CD4-positive, alpha-beta T cell treated with Interleukin-4 for 1 hour (primary cell): ENCODE measurements around the gene DPP10.
"Not testable (repeated sequence)": the region's sequence is repeated elsewhere in the genome, so short reads cannot be mapped to it uniquely, and the experiment has no call there.

Source experiments
- DNase-seq, 2 donors: peaks; one replicate each; pipeline ENCODE4 v3.0.0-alpha.2; 2020 to 2022

The DPP10 gene

DNA sequence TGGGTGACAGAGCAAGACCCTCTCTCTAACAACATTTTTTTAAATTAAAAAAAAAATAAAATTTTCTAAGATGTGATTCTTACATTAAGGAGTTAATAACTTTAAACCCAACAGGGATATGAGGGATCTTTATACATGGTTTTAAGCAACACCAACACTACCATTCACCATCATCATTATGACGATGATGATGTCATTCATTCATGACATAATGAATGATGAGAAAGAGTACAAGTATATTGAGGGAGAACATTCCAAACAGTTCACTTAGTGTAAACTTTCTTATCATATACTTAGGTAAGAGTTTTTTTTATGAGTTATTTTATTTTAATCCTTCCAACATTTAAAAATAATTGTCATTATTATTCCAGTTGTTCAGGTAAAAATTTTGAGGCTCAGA lies 863.3 kb downstream of the DPP10 start:
- no peak for DNase-seq

DNA sequence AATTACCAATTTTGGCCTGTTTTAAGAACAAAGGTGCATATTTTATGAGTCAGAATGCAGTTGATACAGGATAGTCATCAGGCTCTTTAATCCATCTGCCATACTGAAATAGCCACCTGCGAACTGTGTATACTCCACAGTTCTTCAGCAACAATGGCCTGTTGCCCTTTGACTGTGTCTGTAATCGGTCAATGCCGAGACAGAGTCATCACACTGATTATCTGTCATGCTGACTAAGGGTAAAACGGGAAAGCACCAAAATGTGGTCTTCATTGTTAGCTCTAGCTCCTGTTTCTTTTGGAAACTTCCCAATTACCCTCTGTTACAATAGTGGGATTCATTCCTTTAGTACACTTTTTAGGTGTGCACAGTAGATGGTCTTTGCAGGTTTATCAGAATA lies 871.7 kb downstream of the DPP10 start:
- DNase-seq = no peak

DNA sequence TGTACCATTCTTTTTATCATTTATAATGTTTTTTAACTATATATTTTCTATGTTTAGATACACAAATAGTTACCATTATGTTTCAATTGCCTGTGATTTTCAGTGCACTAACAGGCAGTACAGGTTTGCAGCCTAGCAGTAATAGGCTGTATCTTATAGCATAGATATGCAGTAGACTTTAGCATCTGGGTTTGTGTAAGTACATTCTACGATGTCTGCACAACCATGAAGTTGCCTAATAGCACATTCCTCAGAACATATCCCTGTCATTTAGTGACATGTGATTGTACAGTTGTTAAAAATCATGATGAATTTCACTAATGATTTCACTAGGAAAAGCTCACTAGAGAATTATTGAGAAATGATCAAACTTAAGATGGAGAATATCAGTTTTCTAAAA lies 884.6 kb downstream of the DPP10 start:
- no peak for DNase-seq

DNA sequence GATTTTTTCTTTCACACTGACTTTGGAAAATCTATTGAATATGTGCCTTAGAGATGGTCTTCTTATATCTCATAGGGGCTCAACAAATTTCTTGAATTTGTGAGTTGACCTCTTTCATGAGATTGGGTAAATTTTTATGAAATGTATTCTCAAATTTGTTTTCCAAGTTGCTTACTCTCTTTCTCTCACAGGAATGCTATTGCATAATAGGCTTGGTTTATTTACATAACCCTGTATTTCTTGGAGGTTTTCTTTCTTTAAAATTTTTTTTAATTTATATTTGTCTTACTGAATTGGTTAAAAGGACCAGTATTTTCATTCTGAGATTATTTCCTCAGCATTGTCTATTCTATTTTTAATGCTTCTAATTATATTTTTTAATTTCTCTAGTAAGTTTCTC lies 917.1 kb downstream of the DPP10 start:
- no peak for DNase-seq

DNA sequence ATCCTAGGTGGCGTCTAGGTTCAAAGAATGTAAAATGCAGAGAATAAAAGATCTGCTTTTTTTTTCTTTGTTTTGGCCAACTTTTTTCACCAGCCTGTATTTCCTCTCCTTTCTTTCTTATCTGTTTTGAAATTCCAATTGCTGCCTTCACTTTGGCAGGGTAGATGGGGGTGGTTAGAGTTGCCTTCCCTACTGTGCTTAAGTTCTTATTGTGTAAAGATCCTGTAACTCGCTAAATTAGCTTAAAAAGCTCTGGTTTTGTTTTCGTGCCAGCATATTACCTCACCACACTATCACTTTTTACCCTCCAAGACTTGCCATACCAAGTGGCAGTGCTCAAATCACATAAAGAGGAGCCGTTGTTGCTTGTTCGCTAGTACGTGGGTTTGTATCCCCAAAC lies 921.7 kb downstream of the DPP10 start:
- no peak for DNase-seq

DNA sequence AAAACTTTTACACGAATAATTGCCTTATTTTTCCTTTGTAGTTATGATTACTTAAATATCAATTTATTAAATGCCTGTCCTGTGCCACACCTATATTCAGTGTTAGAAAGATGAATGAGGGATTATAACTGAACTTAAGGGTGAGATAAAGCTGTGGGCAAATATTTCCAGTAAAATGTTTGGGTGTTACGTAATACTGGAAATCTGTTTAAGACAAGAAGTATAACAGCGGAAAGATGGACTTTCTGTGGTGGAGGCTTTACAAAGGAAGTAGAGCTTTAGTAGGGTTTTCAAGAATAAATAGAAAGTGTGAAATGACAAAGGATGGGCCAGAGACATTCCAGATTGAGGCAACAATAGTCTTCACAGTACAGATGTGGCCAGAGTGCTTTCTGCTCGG lies 927.0 kb downstream of the DPP10 start:
- DNase-seq = no peak

DNA sequence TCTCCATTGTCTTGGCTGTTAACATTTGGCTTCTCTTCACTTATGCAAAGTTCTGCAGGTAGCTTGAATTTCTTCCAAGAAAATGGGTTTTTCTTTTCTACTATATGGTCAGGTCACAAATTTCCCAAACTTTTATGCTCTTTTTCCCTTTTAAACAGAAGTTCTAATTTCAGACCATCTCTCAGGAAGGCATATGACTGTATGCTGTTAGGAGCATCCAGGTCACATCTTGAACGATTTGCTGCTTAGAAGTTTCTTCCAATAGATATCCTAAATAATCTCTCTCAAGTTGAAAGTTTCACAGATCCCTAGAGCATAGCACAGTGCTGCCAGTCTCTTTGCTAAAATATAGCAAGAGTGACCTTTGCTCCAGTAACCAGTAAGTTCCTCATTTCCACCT lies 932.5 kb downstream of the DPP10 start:
- DNase-seq = no peak

DNA sequence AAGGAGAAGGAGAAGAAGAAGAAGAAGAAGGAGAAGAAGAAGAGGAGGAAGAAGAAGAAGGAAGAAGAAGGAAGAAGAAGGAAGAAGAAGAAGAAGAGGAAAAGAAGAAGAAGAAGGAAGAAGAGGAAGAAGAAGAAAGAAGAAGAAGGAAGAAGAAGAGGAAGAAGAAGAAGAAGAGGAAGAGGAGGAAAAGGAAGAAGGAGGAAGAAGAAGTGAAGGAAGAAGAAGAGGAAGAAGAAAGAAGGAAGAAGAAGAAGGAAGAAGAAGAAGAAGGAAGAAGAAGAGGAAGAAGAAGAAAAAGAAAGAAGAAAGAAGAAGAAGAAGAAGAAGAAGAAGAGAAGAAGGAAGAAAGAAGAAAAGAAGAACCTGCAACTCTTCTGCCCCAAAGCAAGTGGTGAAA lies 942.0 kb downstream of the DPP10 start:
- DNase-seq = no peak

DNA sequence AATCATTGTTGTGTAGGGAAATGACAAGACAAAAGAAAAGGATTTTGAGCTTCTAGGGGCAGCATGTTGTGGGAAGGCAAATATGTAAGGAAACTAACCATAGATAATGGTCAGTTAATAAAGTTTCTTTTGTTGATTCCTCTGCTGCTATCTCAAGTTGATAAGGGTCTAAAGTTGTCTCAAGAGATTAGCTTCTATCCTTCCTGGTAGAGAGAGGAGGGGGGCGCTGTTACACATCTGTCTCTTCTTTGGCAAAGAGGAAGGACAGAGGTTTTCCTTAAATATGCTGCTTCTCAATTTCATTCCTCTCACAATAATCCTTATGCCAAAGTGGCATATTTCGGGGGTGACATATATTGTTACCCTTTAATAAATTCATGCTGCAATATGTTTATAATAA lies 944.0 kb downstream of the DPP10 start:
- DNase-seq = no peak

DNA sequence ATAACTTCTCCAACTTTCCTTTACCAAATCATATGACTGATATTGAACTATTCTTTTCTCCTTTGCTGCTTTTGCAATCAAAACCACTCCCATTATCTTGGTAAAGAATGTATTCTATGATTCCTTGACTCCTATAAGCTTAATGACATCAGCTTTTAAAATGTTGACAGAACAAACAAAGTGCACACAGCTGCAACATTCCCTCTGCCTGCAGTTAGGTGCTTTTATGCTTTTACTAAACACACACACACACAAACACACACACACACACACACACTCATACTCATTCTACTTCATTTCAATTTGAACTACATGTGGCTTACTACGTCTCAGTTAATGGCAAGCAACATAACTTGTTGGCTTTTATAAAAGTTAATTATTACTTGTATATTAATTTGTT lies 946.6 kb downstream of the DPP10 start:
- no peak for DNase-seq

DNA sequence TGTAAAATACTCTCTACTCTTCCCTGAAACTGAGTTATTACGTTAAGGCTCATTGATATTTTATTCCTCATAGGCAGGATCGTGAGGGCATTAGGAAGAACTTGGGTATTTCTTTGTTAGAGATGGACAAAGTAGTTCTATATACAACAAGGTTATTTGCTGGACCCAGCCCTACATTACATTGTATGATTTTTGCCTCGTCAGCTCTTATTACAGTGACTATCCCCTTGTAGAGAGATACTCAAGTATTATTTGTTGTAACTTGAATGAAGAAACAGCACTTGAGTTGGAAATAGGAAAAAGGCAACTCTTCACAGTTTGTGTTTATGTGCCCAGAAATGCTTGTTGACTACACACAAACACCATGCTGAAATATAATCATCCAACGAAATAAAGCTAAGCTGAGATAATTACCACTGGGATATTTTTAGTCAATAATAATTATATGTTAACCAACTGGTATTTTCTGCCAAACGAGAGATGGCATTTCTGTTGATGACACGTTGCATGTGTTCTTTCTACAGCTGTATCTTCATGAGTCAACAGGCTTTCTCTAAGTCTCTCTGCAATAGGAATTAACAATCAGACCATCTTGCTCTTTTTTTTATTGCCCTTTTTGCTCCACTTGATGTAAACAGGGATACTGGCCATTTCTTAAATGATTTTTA lies 947.6 kb downstream of the DPP10 start:
- DNase-seq = no peak

DNA sequence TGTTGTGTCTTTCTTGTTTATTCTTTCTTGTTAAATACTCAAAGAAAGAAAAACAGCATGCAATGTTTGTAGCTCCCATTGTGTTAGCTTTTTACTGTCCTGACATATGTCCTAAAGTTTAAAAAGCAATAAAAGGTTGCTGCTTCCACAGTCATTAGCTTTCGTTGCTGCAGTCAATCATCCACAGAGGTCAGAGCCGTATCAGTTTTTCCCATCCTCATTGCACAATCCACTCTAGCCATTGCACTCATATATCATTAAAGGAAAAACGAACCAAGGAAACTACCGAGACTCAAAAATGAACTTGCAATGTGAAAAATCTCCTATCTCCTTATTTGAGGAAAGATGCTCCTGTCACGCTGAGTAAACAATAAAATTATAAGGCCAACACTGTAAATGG lies 954.1 kb downstream of the DPP10 start:
- no peak for DNase-seq

DNA sequence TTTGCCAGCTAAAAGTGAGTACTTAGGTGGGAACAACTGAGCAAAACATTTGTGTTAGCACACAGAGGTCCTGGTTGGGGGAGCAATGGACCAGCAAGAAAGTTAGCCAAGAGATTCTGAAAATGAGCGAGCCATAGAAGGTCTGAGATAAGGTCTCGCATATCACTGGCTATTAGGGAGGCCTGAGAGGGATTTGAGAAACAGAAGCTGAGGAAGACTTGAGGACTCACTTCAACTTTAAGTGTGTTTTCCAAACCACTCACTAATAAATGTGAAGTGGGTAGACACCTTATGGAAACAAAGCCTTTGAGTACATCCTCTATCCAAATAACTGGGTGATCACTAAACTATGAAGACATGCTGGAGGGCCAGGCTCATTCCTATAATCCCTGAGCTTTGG lies 958.5 kb downstream of the DPP10 start:
- no peak for DNase-seq

DNA sequence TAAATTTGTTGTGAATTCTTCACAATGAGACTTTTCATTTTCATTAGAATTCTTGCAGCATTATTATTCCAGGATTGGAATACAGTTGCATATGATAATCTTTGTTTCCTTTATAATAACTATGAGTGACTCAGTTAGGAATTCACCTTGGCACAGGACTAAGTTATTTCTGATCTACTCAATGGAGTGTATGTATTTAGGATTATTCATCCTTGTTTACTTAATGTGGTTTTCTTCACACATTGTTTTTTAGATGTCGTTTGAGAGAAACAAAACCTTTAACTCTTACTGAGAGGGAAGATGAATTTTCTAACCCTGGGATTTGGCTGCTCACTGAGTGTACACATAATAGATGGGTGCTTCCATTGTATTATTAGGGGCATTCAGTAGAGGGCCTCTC lies 970.1 kb downstream of the DPP10 start:
- DNase-seq = no peak

DNA sequence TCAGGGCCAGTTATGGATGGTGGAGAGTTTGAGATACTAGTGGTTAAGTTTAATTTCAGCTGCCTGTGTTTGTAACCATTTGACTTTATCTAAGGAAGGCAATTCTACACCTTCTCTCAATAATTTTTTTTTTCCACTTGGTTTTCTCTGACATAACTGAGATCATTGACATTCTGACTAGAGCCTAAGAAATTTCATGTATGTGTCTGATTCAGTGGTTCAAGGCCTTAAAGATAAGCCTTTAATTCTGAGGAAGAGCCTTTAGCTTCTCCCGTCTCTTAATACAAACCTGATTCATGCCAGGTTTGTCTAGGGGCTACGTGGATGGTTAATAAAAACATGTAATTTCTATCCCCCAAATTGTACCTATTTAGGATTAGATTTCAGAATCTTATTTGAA lies 971.4 kb downstream of the DPP10 start:
- DNase-seq = no peak

DNA sequence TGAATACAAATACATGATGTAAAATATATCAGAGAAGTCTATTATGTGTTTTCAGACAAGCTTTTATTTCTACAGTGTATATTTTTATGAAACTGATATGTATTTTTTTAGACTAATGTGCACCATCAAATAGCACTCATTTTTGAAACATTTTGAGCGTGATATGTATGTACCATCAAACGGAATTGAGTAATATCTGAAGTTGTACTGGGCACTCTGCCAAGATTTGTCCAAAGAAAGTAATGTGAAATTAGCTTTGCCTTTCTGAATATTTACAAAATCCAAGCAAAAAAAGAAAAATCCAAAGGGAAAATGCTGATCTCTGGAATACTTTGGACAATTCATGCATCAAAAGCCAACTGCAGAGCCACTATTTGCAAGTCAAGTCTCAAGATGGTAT lies 972.0 kb downstream of the DPP10 start:
- DNase-seq = no peak

DNA sequence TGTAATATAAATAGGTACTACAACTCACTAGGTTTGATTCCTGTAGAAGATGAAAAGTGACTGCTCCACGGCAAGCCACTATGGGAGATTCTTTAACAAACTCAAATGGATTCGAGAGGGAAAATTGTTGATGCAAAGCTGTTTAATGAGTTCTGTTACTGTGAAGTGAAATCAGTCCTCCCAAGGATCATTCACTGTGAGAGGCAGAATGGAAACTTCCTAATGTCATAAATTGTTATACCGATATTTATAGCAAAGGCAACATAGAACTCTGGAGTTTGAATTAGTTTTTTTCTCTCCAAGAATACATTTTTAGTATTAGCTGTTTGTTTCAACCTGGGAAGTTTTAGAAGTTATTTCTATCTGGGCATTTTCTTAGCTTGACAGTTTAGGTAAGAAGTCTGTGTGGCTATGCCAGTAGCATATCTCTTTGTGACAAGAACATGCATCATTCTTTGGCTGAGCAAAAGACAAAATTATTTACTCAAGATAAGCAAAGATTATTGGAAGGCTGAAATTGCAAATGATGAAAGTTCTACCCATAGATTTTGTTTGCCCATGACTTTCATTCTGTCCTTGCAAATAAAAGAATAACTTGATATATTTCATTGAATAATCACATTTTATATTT lies 979.7 kb downstream of the DPP10 start:
- no peak for DNase-seq

DNA sequence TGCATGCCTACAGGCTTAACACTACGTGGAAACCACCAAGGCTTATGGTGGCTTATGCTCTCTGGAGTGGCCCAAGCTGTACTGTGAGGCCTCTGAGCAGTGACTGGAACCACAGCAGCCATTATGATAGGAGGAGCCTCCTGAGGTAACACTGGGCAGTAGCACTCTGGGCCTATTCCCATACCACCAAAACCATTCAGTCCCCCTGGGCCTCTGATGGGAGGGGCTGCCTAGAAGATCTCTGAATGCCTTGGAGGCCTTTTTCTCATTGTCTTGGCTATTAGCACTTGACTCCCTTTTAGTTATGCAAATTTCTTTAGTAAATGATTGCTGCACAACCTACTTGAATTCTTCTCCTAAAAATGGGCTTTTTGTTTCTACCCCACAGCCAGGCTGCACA lies 985.0 kb downstream of the DPP10 start:
- DNase-seq = no peak

DNA sequence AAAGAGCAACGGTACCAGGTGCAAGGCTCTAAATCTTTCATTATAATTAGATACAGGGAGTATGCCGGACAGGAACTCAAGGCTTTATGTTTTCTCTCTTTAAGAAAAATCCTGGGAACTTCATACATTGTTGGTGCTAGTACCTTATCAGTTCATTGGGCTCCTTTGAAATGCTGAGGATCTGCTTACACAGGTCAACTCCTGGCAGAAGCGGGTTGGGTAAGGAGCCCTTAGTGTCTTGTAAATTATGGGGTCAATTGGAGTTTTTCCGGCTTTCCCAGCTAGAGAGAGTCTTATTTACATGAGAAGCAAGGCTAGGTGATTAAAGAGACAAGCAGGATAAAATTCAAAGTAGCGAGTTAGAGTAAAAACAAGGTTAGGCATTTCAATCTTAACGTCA lies 998.3 kb downstream of the DPP10 start:
- not testable (repeated sequence) for DNase-seq

DNA sequence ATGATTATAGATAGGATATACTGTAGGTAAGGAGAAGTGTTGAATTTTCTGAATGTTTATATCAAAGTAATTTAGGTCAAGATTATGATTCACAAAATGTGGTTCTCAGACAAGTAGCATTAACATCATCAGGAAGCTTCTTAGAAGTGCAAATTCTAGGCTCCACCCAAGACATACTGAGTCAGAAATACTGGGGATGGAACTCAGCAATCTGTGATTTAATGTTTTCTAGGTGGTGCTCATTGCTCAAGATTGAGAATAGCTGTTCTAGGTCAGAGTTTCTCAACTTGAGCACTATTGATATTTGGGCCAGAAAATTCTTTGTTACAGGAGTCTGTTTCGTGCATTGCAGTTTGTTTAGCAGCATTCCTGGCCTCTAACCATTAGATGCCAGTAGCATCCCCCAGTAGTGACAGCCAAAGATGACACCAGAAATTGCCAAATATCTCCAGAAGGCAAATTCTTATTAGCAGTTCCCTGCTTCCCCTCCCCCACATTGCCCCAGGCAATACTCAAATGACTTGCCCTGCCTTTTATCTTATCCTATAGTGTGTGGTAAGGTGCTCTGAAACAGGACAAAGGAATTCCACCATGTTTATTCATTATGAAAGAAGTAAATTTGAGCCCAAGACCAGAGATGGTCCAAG lies 1001.2 kb downstream of the DPP10 start:
- DNase-seq = no peak

DNA sequence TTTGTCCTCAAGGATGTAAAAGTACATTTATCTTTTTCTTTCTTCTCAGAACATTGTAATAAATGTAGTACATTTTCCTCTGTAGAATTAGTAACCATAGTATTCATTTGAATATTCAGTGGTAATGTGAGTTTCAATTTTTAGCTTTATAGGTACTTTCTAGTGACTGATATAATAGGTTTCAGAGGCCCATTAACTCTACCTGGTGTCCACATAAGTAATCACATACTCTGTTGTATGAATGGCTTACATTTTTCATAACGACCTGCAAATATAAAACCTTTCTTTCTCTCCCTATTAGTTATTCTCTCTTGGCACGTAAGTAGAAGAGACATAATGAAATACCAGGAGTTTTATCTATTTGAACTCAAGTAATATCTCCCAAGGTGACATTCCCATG lies 1017.6 kb downstream of the DPP10 start:
- no peak for DNase-seq

DNA sequence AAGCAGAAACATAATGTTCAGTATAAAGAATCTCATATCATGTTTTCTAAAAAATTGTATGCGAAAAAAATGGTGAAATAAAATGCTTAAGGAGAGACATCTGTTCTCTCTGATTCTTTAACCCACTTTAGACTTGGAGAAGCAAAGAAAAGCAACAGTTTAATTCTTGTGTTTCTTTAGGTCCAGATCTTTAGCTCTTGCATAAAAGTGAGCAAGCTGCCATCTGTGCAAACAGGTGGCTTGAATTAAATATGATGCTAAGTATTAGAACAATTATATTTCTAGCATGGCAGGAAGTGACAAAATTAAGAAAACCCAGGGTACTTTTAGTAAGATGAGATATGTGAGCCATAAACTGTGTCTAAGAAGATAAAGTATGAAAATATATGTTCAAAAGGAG lies 1038.3 kb downstream of the DPP10 start:
- DNase-seq = no peak

DNA sequence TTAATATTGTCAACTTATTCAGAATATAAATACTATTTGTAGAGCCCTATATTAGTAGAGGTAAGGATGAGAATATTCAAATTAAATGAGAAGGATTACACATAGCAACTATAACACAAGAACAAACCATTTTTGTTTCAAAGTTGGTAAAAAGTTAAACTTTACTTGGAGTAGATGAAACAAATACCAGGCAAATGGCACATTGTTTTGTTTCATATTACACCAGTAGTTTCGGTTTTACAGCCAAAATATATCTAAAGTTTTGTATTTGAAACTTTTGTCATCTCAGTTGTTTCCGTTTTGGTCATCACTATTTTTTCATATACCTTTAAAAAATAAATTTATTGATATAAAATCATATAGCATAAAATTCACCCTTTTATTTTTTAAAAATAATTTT lies 1039.4 kb downstream of the DPP10 start:
- DNase-seq = no peak

DNA sequence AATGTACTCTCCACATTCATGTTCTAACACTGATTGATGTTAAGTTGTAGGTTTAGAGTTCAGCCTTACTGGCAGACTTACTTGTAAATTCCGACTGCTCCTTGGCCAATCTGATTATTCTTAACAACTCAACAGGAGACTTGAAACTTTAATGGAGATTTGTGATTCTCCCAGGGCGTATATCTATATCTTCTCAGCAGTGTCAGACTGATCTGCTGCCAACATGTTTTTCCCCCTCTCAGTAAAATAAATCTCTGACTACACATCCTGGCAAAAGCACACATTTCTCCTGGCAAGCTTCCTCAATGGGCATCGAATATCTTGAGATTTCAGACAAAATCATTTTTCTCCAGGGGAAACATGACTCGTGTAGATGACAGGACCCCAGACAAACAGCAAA lies 1041.2 kb downstream of the DPP10 start:
- no peak for DNase-seq

DNA sequence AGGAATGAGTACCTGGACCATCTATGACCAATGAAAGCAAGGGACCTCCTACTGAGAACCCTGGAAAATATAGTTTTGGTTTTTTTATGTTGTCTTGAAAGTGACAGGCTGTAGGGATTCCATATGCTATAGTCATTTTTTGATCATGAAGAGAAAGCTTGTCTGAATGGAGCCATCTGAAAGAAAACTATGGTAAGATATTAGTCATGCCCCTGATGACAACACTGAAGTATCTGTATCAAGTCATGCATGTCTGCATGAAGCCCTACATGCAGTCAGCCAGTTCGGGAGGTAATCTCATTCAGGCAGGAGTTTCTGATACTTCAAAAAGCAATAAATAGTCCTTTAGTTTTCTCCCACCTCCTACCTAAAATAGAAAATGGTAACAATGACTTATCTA lies 1042.0 kb downstream of the DPP10 start:
- DNase-seq = no peak
